Stimulated activated CD8-positive, alpha-beta memory T cell treated with anti-CD3 and anti-CD28 coated beads, Interleukin-4, amount 100 ng/mL, for 24 hours (primary cell): ENCODE measurements around the gene SLC6A4.

Source experiments
- DNase-seq: peaks from one replicate; pipeline ENCODE4 v3.0.0-alpha.2; 2020; ENCODE audit warnings: low read depth

Gene SLC6A4

DNA sequence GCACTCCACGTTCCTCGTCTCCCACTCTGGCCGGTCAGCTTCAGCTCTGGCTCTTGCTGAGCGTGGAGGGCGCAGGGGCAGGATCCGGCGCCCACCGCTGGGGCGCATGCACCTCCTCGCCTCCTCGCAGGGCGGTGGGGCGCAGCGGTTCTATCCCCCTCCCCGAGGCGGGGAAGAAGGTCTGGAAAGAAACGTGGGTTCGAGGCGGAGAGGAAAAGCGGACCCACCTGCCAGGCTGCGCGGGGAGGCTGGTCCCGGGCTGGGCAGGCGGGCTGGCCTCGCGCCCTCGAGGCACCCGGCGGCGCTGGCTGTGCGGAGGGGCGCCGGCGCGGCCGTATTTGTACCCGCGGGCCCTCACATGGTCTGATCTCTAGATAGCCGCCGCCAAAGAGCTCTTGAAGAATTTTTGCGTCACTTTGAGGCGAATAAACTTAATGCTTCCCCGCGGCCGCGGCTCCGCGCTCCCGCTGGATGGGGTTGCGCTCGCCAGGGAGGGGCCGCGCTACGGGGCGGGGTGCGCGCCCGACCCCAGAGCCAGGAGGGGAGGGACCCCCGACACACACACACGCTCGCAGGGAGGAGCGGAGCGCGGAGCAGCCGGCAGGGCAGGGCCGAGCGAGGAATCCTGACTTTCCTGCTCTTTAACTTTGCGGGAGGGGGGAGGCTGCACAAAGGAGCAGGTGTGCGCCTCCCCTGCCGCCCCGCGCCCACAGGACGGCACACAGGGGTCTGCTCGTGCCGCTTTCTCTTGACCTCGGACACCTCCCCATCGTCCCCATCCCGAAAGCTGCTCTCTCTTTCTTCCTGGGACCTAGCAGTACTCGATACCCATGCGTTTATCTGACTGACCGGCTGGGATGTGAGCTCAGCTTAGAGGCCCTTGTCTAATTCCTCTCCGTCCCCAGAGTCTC, at the start of gene SLC6A4:
Gene SLC6A4, minus strand, starts transcription at position 312 of the 911 bp plus-strand sequence. CDS start 13,739 bp downstream, outside the sequence.
- no peak for DNase-seq

DNA sequence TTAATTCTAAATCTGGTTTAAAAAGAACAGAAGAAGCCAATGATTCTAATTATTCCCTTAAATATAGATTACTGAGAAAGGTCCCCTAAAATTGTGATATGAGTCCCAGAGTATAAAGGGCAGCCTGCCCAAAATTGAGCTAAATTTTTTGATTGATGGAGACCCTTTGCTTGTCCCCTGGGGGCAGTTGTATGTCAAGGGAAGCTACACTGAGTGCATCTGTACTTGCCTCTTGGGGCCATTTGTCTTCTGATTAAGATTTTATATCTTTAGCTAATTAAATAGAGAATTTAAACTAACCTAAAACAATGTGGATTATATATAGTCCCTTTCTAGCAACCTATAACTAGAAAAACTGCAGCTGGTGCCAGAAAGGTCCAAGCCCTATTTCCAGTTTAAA, 43.7 kb upstream of the SLC6A4 start:
- no peak for DNase-seq

DNA sequence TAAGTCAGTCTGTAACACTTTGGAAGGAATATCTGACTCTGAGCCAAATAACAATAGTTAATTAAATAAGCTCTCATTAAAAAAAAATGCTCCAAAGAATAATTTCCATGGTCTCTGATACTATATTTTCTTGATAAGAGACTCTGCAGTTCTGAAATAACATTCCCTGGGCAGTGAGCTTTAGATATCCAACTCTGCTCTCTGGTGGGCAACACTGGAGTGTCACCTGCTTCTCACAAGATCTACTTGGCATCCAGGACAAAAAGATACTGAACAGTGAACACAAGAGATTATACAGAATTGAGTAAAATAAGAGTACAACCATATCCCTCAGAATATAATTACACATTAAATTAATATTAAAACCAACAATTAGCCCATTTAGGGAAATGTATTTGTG, 42.5 kb upstream of the SLC6A4 start:
- DNase-seq: no peak

DNA sequence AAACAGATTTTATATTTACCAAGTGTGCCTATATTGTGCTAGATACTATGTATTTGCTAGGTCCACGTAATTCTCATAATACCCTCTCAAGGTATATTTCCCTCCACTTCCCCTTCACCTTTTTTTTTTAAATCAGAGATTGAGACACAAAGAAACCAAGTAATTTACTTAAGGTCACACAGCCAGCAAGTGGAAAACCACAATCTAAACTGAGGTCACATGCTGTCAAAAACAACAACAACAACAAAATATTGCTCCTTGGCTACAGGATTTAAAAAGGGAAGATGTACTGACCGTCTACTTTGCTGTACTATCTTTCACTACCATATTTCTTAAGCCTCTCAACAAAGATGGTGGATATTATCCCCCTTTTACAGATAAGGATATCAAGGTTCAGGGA, 40.4 kb upstream of the SLC6A4 start:
- no peak for DNase-seq

DNA sequence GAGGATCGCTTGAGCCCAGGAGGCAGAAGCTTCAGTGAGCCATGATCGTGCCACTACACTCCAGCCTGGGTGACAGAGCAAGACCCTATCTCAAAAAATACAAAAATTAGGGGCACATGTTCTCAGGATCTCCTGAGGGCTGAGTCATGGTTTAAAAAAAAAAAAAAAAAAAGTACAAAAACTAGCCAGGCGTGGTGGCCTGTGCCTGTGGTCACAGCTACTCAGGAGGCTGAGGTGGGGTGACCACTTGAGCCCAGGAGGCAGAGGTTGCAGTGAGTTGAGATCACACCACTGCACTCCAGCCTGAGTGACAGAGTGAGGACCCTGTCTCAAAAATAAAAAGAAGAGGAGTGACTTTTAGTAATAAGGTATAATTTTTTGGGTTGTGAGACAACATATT, 39.4 kb upstream of the SLC6A4 start:
- no peak for DNase-seq

DNA sequence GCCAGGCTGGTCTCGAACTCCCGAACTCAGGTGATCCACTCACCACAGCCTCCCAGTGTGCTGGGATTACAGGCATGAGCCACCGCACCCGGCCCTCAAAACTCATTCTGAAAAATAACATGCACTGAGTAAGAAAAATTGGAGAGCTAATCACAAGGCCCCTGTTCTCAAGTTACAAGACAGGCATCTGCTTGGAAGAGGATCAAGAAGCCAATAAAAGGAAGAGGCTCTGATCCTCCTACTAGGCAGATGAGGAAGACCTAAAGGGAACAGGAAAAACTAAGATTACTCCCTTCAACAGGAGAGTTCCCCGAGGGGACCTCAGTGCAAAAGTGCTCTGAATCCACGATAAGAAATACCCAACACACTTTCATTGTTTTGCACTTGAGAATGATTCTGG, 37.9 kb upstream of the SLC6A4 start:
- DNase-seq: no peak

DNA sequence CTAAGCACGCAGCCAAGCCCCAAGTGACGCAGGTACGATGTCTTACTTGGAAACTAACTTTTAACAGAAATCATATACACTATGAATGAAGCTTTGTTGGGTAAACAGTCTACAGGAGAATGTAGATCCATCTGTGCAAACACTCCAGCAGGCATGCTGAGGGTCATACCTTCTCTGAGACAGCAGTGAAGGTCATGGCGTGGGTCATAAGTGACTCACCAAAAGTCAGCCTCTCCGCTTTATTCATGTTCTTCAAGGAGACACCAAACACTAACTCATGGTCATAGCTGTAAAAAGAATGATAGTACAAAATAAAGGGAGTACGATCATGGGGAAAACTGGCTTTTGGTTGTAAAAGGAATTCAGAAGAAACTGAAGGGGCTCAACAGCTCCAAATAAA, 35.6 kb upstream of the SLC6A4 start:
- DNase-seq: no peak

DNA sequence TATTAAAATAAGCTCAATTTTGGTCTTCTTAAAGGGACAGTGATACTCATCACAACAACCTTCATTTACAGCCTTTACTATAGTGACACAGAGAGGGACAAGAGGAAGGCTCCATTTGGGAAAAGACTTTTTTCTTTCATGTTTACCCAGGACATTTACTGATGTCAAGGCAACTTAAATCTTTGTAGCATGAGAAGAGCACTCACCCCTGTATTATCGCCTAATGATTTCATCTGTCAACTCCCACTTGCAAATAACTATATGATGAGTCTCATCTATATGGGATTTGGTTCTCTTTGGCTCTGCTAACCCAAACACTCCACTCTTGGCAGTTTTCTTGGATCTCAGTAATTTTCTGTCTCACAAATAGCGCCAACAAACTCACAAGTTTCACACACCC, 32.1 kb upstream of the SLC6A4 start:
- DNase-seq: no peak

DNA sequence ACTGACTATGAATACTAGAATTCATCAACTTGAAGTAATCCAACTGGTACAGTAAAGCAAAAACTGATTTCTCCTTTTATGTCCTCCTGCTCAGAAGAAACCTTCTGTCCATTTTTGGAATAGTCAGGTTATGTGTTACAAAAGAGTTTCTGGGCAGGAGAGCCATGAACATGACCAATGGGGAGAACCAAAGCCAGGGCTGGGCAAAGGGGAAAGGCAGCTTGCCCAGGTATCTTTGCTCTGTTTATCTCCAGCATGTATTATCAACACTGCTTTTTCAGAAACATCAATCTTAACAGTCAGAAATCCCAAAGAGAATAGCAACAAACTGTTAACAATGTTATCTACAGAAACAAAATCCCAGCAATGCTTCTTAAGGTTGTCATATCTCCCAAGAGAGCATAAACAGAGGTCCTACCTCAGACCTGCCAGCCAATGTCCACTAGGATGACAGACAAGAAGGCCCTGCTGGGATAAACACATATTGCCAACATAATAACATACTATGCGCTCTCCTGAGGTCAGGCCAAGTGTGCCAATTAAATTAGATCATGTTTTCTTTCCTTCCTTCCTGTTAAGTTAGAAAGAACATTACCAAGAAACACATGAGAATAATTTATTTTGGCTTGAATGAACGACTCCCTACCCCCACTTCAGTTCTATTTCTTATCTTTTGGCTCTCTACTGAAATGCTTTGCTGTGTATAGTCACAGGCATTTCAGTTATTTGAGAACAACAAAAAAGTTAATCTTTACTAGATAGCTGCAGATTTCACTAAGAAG, 28.2 kb upstream of the SLC6A4 start:
- DNase-seq: no peak

DNA sequence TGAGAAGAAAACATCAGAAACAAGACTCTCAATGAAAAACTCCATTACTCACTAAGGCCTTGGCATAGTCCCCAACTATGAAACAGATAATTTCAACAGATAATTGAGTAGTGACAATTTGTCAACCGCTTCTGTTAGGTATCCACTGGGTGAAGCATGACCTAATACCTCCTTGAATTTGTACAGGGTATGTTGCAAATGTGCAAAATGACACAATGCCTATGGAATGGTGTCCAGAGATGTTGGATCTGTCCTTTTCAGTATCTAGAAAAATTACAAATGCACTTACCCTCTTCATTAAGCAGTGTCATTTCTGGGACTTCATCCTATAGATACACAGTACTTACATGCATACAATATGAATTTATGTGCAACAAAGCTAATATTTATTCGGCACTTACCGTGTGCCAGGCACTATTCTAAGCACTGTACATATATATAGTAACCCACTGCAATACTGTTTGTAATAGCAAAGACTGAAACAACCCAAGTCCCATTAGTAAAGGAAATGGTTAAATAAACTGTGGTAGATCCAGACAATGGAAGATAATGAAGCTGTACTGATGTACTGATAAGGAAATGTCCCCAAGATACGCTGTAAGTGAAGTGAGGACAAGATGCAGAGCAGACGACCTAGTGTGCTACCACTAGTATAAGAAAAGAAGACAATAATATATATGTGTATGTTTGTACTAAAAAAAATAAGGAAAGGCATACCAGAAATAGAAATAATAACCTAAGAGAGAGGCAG, 21.4 kb upstream of the SLC6A4 start:
- DNase-seq: no peak

DNA sequence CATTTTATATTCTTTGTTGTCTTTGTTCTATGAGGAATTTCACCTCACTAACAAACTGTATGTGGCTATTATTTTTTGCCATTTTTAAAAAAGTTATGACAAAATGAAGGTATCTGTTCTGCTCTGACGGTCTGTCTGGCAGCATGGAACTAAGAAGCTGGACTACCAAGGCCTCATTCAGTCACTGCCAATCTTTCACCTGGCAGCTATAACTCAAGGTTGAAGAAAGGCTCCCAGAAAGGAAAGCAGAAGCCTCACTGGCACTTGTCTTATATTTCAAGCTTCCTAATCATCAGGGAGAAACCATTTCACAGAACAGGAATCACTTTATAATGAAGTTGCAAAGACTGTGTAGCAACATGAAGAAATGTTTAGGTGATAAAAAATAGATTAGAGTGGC, 18.7 kb upstream of the SLC6A4 start:
- no peak for DNase-seq

DNA sequence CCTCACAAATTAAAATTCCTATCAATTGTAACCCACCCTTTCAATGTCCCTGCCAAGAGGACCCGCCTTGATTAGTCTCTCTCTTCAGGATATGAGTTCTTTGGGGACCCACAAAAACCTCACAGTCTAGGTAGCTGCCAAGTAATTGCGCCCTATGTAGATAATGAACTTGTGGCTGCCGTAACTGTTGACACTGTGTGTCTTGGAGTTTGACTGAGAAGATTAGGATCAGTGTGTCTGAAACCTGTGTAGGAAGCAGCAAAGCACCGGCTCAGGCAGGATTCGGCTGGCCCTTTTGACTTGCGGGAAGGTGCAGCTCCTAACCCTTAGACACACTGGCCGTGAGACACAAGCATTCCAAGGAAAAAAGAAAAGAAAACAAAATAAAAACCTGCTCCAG, 17.8 kb upstream of the SLC6A4 start:
- DNase-seq: no peak

DNA sequence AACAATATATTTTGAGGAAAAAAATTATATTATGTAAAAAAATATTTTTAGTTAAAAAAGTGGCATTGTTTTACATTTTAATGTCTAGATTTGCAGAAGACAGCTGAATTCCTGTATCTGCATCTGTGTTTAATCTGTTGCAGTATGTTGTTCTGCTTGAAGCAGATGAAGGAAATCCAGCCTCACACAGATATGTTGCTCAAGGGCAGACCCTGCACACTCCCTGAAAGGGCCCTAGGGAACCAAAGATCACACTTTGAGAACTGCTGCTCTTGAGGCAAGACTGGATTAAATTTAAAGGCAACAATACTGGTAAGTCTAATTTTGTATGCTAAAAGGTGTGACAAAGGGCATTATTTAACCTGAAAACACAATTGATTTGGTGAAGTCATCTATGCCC, 16.4 kb upstream of the SLC6A4 start:
- DNase-seq: no peak

DNA sequence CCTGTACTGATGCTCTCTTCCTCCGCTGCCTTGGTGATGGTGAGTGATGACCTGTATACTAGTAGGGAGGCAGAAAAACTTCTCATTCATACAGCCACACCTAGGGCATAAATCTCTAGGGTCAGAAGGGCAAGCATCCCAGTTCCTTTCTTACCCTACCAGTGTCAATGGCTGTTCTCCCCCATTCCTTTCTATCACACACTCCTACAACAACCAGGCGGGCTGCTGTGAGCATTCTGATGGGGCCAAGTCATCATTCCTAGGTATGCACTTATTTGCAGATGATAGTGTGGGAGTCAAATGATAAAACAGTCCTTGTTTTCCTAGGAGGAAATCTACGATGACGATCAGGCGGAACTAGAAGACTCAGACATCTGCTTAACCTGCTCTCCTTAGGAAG, 14.0 kb upstream of the SLC6A4 start:
- no peak for DNase-seq

DNA sequence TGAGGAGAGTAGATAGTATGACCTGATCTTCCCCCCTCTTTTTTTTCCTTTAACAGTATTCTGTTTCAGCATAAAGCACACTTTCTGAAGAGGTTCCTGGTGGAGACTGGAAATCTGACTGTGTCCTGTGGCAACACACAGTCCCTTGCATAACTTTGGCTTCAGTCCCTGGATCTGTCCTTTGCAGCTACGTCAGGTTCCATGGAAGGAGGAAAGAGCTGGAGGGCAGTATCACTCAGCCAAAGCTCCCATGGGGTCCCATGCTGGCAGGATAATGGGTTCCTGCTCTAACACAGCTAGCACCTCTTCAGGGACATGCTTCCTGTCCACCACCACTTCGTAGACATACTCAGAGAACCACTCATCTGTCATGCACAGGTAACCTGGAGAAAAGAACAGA, 13.3 kb upstream of the SLC6A4 start:
- DNase-seq: no peak

DNA sequence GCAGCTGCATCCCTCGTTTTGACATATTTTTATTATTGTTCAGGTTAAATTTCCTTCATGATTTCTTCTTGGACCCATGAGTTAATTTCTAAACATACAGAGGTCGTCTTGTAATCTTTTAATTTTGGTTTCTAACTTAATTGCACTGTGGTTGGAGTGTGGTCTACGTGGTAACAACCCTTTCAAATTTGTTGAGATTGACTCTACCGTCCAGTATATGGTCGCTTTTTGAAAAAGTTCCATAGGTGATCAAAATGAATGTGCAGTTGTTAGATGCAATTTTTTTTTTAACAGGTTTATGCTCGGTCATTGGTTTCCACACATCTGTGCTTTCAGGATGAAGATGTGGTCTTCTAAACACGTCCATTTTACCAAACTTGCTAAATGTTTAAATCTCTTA, 11.0 kb upstream of the SLC6A4 start:
- no peak for DNase-seq

DNA sequence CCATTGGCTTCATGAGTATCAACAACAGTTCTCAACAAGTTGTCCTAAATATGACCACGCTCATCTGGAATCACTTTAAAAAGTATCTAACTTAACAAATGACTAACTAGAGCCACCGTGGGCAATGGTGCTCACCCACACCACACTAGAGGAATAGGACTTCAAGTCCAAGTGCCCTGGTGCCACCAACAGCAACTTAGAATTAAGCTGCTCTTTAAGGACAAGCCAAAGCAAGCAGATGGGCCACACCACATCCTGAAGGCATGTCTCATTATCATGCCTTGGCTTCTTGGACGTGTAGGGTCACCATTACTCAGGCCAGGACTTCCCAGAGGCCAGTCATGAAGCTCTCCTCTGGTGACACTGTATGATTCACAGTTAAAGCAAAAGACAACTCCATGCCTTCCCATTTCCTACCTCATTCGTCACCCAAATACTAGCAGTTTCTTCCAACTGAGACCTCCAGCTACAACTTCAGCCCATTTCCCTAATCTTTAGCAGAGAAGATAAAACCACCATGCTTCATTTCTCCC, 9.4 kb upstream of the SLC6A4 start:
- no peak for DNase-seq

DNA sequence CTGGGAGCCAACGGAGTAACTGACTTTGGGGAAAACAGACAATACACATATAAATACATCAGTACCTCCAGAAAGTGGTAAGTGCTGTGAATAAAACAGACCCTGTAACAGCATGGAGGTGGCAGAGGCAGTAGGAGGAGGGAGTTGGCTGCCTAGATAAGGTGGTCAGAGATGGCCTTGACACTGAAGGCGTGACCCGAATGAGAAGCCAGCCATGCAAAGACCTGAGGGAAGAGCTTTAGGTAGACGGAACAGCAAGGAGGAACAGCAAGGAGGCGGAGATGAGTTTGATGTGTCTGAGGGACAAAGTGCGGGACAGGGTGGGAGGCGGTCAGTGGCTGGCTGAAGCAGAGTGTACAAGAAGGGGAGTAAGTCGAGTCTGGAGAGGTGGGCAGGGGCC, 8.1 kb upstream of the SLC6A4 start:
- no peak for DNase-seq

DNA sequence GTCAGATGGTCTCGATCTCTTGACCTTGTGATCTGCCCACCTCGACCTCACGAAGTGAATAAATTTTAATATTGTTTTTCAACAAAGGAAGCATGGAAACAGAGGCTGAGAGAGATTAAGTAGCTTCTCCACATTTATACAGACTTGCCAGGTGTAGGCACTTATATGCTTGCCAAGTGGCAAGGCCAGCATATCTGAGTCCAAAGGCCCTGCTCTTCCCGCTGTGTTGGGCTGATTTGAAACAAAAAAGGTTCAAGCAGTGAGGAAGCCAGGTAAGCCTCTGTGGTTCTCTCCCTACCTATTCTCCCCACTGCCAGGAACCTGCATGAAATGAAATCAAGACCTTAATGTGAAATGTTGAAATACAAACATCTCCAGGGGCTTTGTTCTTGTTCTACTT, 7.5 kb upstream of the SLC6A4 start:
- DNase-seq: no peak

DNA sequence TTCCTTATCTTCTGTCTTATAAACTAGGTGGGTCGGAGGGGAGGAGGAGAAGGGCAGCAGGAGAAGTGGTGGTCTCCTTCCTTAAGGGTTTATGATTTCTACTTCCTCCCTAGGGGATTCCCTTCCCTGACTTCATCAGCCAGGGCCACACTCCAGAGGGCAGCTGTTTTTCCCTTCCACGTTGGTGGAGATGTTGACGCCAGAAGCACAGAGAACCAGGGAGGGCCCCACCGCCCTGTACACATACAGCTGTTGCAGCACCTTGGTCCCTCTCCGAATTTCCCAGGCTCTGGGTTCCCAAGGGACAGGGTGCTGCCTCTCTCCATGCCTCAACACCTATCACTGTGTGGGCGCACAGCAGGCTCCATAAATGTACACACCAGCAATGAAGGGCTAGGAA, 5.6 kb upstream of the SLC6A4 start:
- no peak for DNase-seq

DNA sequence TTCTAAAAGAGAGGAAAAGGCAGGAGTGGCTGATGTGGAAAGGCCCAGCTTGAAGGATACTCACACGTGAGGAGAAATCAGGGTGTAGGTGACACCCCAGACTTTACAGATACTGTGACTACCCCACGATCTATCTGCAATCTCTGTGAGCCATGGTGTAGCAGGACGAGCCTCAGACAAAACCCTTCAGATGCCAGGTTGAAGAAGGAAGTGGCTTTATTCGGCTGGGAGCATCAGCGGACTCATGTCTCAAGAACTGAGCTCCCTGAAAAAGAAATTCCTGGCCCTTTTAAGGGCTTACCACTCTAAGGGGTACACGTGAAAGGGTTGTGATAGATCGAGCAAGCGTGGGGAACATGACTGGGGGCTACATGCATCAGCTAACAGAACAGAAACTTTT, 4.7 kb upstream of the SLC6A4 start:
- DNase-seq: no peak

DNA sequence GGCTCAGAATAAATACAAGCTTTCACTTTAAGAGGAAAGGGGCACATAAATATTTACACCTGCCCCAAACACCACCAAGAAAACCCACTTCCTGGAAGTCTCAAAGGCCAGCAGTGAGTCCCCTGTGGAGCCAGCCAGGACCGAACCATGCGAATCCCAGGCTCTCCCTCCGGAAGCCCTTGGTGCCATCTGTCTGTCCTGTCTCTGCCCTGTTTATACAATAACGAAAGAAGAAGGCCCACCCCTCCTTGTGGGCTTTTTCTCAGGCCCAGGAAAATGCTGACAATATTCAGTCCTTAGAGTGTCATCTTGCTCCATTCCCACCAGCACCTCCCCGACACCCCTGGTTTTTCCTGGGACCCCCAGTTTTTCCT, 3.6 kb upstream of the SLC6A4 start:
- no peak for DNase-seq
